ENCODE measurements around the gene HESX1. TPM values are rescaled to one million over a fixed set of nuclear protein-coding genes. Genes with fewer than 3 reads are reported as not detected.

HESX1 gene
- total and polyA plus RNA-seq, 5 experiments from 2014 or later, result 0.27 to 0.87 (median 0.39) TPM; not detected in 2

GRCh38 chr3:57194641-57195040 lies 5.1 kb downstream of the HESX1 start:
- no peaks in the 10 kb centered on the region for H3K9me3 Mint-ChIP-seq
- peaks cover 8 to 26% (median 13%) of the 10 kb centered on the region in 5 donors for H3K27me3 Mint-ChIP-seq
- H3K27ac Mint-ChIP-seq, result peak overlapping the region in 1 of 10 donors; percentile 69
- ATAC-seq (no peak), DNase-seq (no peak)
- H3K36me3 Mint-ChIP-seq, result peaks cover 0 to 1% (median 0%) of the 10 kb centered on the region in 3 donors
- peaks cover 0 to 1% (median 0%) of the 10 kb centered on the region in 4 donors for H3K4me1 Mint-ChIP-seq
- POLR2A ChIA-PET, result no interaction called here
- no peak overlapping the region for H3K4me3 Mint-ChIP-seq

- no peak for DNase-seq
- H3K4me3 Mint-ChIP-seq, result no peak overlapping the region
- H3K4me1 Mint-ChIP-seq, result peaks cover 0 to under 1% (median 0%) of the 10 kb centered on the region in 4 donors
- no peaks in the 10 kb centered on the region for H3K9me3 Mint-ChIP-seq
- H3K27me3 Mint-ChIP-seq, result peaks cover 8 to 21% (median 10%) of the 10 kb centered on the region in 5 donors
- POLR2A ChIA-PET, result no interaction called here
- ATAC-seq, result no peak
- peaks cover 0 to 1% (median 0%) of the 10 kb centered on the region in 3 donors for H3K36me3 Mint-ChIP-seq
- H3K27ac Mint-ChIP-seq, result no peak overlapping the region
Observed at GRCh38 chr3:57192028-57192427, 7.8 kb downstream of the HESX1 start.

- no peaks in the 10 kb centered on the region for H3K4me1 Mint-ChIP-seq
- DNase-seq (no peak), ATAC-seq (no peak)
- H3K9me3 Mint-ChIP-seq, result no peaks in the 10 kb centered on the region
- no peak overlapping the region for H3K27ac Mint-ChIP-seq
- H3K27me3 Mint-ChIP-seq, result peaks cover 0 to 11% (median 6%) of the 10 kb centered on the region in 5 donors
- H3K4me3 Mint-ChIP-seq, result no peak overlapping the region
- no peaks in the 10 kb centered on the region for H3K36me3 Mint-ChIP-seq
- POLR2A ChIA-PET, result no interaction called here
Observed at GRCh38 chr3:57184526-57184925, 15.3 kb downstream of the HESX1 start.

GRCh38 chr3:57179580-57180410 lies 20.0 kb downstream of the HESX1 start:
- POLR2A ChIA-PET, result no interaction called here
- H3K4me1 Mint-ChIP-seq, result peaks cover 0 to 3% (median 0%) of the 10 kb centered on the region in 4 donors
- no peak overlapping the region for H3K27ac Mint-ChIP-seq

GRCh38 chr3:57176045-57176444 lies 23.7 kb downstream of the HESX1 start:
- DNase-seq, result no peak
- no peaks in the 10 kb centered on the region for H3K36me3 Mint-ChIP-seq
- H3K4me1 Mint-ChIP-seq, result peaks cover 0 to 4% (median under 1%) of the 10 kb centered on the region in 4 donors
- no peak overlapping the region for H3K27ac Mint-ChIP-seq
- POLR2A ChIA-PET, result no interaction called here
- no peak overlapping the region for H3K4me3 Mint-ChIP-seq
- H3K9me3 Mint-ChIP-seq, result no peaks in the 10 kb centered on the region
- H3K27me3 Mint-ChIP-seq, result peaks cover 6 to 17% (median 8%) of the 10 kb centered on the region in 5 donors
- no peak for ATAC-seq

More at GRCh38 chr3:57179580-57180410, 20.0 kb downstream of the HESX1 start:
- no peak for DNase-seq
- Mint-ChIP-seq H3K9me3 (no peaks in the 10 kb centered on the region), H3K27me3 (peaks cover 4 to 14% (median 4%) of the 10 kb centered on the region in 5 donors), H3K36me3 (no peaks in the 10 kb centered on the region), H3K4me3 (no peak overlapping the region)
- ATAC-seq, result no peak

- Mint-ChIP-seq H3K27me3 (peaks cover 15 to 33% (median 18%) of the 10 kb centered on the region in 5 donors), H3K36me3 (no peaks in the 10 kb centered on the region), H3K27ac (no peak overlapping the region), H3K4me1 (peaks cover 3 to 12% (median 7%) of the 10 kb centered on the region in 4 donors), H3K4me3 (no peak overlapping the region), H3K9me3 (no peaks in the 10 kb centered on the region)
- ATAC-seq (no peak), DNase-seq (no peak)
- POLR2A ChIA-PET, result no interaction called here
Observed at GRCh38 chr3:57173687-57174086, 26.1 kb downstream of the HESX1 start.

GRCh38 chr3:57170946-57171345 lies 28.8 kb downstream of the HESX1 start:
- POLR2A ChIA-PET, result no interaction called here
- Mint-ChIP-seq H3K27me3 (peaks cover 36 to 51% (median 42%) of the 10 kb centered on the region in 5 donors), H3K9me3 (no peaks in the 10 kb centered on the region), H3K27ac (peak overlapping the region in 1 of 10 donors; percentile 45), H3K4me3 (peak overlapping the region in 4 of 10 donors; percentile 9 to 65 (median 12)), H3K36me3 (no peaks in the 10 kb centered on the region), H3K4me1 (peaks cover 3 to 12% (median 7%) of the 10 kb centered on the region in 4 donors)
- DNase-seq (no peak), ATAC-seq (no peak)

GRCh38 chr3:57169872-57170623 lies 29.7 kb downstream of the HESX1 start:
- peak; percentile 37 to 79 (median 61) for DNase-seq
- ATAC-seq, result peak; percentile 91 to 95
- H3K27me3 Mint-ChIP-seq, result peaks cover 40 to 58% (median 46%) of the 10 kb centered on the region in 5 donors
- no peaks in the 10 kb centered on the region for H3K9me3 Mint-ChIP-seq
- H3K4me1 Mint-ChIP-seq, result peaks cover 3 to 14% (median 10%) of the 10 kb centered on the region in 4 donors
- H3K4me3 Mint-ChIP-seq, result peak overlapping the region; percentile 41 to 76 (median 57)
- H3K27ac Mint-ChIP-seq, result no peak overlapping the region
- H3K36me3 Mint-ChIP-seq, result no peaks in the 10 kb centered on the region
- POLR2A ChIA-PET, result no interaction called here

GRCh38 chr3:57169108-57169507 lies 30.7 kb downstream of the HESX1 start:
- ATAC-seq, result no peak
- POLR2A ChIA-PET, result no interaction called here
- peaks cover 6 to 20% (median 13%) of the 10 kb centered on the region in 4 donors for H3K4me1 Mint-ChIP-seq

GRCh38 chr3:57168151-57168550 lies 31.6 kb downstream of the HESX1 start:
- no peak overlapping the region for H3K27ac Mint-ChIP-seq
- H3K27me3 Mint-ChIP-seq, result peaks cover 44 to 74% (median 51%) of the 10 kb centered on the region in 5 donors
- no peak for ATAC-seq
- H3K36me3 Mint-ChIP-seq, result peaks cover 0 to 3% (median 0%) of the 10 kb centered on the region in 3 donors
- no peak for DNase-seq
- H3K4me3 Mint-ChIP-seq, result peak overlapping the region in 1 of 10 donors; percentile 28
- H3K9me3 Mint-ChIP-seq, result no peaks in the 10 kb centered on the region
- POLR2A ChIA-PET, result no interaction called here
- H3K4me1 Mint-ChIP-seq, result peaks cover 8 to 24% (median 17%) of the 10 kb centered on the region in 4 donors

More at GRCh38 chr3:57169108-57169507, 30.7 kb downstream of the HESX1 start:
- Mint-ChIP-seq H3K9me3 (no peaks in the 10 kb centered on the region), H3K27ac (no peak overlapping the region), H3K27me3 (peaks cover 42 to 65% (median 50%) of the 10 kb centered on the region in 5 donors), H3K36me3 (peaks cover 0 to 3% (median 0%) of the 10 kb centered on the region in 3 donors), H3K4me3 (peak overlapping the region in 6 of 10 donors; percentile 0 to 61 (median 23))
- no peak for DNase-seq

GRCh38 chr3:57166660-57167059 lies 33.1 kb downstream of the HESX1 start:
- Mint-ChIP-seq H3K27me3 (peaks cover 51 to 87% (median 61%) of the 10 kb centered on the region in 5 donors), H3K36me3 (peaks cover 0 to 3% (median 0%) of the 10 kb centered on the region in 3 donors), H3K4me3 (peak overlapping the region in 6 of 10 donors; percentile 29 to 84 (median 54)), H3K9me3 (no peaks in the 10 kb centered on the region), H3K4me1 (peaks cover 8 to 24% (median 17%) of the 10 kb centered on the region in 4 donors), H3K27ac (peak overlapping the region in 2 of 10 donors; percentile 11 to 74)
- DNase-seq (no peak), ATAC-seq (no peak)
- POLR2A ChIA-PET, result no interaction called here

- no peaks in the 10 kb centered on the region for H3K9me3 Mint-ChIP-seq
- H3K4me1 Mint-ChIP-seq, result peaks cover 8 to 24% (median 15%) of the 10 kb centered on the region in 4 donors
- DNase-seq, result no peak
- H3K36me3 Mint-ChIP-seq, result peaks cover 0 to 3% (median 0%) of the 10 kb centered on the region in 3 donors
- H3K4me3 Mint-ChIP-seq, result peak overlapping the region; percentile 51 to 85 (median 76)
- POLR2A ChIA-PET, result no interaction called here
- no peak overlapping the region for H3K27ac Mint-ChIP-seq
- peaks cover 46 to 89% (median 65%) of the 10 kb centered on the region in 5 donors for H3K27me3 Mint-ChIP-seq
- no peak for ATAC-seq
Observed at GRCh38 chr3:57165641-57166040, 34.1 kb downstream of the HESX1 start.

Data from naive thymus-derived CD8-positive, alpha-beta T cell (primary cell).